Measurements from ENCODE around the gene PLEKHJ1. TPM values are rescaled to one million over a fixed set of nuclear protein-coding genes. Genes with fewer than 3 reads are reported as not detected.

PLEKHJ1 gene
- total and polyA plus RNA-seq, 2 of the 13 experiments (the other 11 are each of a cell fraction or from before 2014, with no cell fraction given) = 70.5 to 130 TPM

DNA sequence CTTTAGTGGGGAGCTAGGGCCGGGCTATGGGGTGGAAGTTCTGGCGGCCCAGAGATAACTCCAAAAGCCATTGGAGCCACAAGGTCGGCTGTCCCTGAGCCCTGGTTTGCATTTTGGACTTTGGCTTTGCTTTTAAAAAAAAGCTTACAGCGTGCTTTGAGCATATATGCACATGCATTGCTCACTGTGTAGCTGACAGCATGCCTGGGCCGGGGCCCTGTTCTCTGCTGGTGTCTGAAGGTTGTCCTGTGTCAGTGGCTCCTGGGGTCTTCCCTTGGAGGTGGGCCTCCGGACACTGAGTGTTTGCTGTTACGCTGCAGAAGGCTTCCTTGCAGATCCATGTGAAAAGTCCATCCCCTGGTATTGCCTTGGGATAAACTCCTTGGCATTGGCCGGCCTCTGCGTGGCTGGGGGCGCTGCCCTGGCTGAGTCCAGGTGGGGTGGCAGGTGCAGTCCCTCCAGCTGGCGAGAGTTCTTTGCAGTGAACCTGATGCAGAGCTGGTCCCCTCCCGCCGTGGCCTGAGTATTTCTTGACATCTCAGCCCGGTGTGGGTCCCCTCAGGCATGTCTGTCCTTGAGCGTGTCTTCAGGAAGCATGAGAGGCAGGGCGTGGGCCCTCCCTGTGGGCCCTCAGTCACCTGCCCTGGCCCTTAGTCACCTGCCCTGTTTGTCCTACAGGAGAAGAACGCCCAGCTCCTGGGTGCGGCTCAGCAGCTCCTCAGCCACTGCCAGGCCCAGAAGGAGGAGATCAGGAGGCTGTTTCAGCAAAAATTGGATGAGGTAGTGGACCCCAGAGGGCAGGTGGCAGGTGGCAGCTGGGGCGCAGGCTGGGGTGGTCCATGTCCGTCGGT, 23.0 kb downstream of the PLEKHJ1 start (continued):
- TF ChIP-seq, protein P1, sequence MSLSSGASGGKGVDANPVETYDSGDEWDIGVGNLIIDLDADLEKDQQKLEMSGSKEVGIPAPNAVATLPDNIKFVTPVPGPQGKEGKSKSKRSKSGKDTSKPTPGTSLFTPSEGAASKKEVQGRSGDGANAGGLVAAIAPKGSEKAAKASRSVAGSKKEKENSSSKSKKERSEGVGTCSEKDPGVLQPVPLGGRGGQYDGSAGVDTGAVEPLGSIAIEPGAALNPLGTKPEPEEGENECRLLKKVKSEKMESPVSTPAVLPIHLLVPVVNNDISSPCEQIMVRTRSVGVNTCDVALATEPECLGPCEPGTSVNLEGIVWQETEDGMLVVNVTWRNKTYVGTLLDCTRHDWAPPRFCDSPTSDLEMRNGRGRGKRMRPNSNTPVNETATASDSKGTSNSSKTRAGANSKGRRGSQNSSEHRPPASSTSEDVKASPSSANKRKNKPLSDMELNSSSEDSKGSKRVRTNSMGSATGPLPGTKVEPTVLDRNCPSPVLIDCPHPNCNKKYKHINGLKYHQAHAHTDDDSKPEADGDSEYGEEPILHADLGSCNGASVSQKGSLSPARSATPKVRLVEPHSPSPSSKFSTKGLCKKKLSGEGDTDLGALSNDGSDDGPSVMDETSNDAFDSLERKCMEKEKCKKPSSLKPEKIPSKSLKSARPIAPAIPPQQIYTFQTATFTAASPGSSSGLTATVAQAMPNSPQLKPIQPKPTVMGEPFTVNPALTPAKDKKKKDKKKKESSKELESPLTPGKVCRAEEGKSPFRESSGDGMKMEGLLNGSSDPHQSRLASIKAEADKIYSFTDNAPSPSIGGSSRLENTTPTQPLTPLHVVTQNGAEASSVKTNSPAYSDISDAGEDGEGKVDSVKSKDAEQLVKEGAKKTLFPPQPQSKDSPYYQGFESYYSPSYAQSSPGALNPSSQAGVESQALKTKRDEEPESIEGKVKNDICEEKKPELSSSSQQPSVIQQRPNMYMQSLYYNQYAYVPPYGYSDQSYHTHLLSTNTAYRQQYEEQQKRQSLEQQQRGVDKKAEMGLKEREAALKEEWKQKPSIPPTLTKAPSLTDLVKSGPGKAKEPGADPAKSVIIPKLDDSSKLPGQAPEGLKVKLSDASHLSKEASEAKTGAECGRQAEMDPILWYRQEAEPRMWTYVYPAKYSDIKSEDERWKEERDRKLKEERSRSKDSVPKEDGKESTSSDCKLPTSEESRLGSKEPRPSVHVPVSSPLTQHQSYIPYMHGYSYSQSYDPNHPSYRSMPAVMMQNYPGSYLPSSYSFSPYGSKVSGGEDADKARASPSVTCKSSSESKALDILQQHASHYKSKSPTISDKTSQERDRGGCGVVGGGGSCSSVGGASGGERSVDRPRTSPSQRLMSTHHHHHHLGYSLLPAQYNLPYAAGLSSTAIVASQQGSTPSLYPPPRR (CRISPR knock-in tag; IDR thresholded peaks at IDR 0.05; ENCODE audit: borderline replicate concordance) = peak; percentile 72; the same call in 1 of the 2 replicates
- no peak for TF ChIP-seq LCORL (IDR thresholded peaks at IDR 0.05)
- TF ChIP-seq LCORL (CRISPR knock-in tag; IDR thresholded peaks at IDR 0.05) = peak; percentile 78; the same call in 1 of the 2 replicates
- TF ChIP-seq ZFP36L1 (CRISPR knock-in tag; IDR thresholded peaks at IDR 0.05) = peak; percentile 97
- no peak; the same call in 1 of the 2 replicates for TF ChIP-seq ZNF660 (CRISPR knock-in tag; IDR thresholded peaks at IDR 0.05; ENCODE audit: borderline replicate concordance, low read depth)
- peak; percentile 76 for TF ChIP-seq ATF7-NPFF (CRISPR knock-in tag; IDR thresholded peaks at IDR 0.05; ENCODE audit: low read depth)
- TF ChIP-seq DMAP1 (CRISPR knock-in tag; IDR thresholded peaks at IDR 0.05) = peak; percentile 66; the same call in 1 of the 2 replicates
- peak; percentile 52; the same call in 1 of the 2 replicates for TF ChIP-seq DR1 (CRISPR knock-in tag; IDR thresholded peaks at IDR 0.05)
- peak; percentile 96 for TF ChIP-seq ZSCAN12 (CRISPR knock-in tag; IDR thresholded peaks at IDR 0.05)
- TF ChIP-seq, protein P2, sequence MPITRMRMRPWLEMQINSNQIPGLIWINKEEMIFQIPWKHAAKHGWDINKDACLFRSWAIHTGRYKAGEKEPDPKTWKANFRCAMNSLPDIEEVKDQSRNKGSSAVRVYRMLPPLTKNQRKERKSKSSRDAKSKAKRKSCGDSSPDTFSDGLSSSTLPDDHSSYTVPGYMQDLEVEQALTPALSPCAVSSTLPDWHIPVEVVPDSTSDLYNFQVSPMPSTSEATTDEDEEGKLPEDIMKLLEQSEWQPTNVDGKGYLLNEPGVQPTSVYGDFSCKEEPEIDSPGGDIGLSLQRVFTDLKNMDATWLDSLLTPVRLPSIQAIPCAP (CRISPR knock-in tag; IDR thresholded peaks at IDR 0.05; ENCODE audit: low read depth) = 0 out of 2 replicates have a peak, but pooled peaks have one; percentile 55
- peak; percentile 76 for TF ChIP-seq GFI1 (CRISPR knock-in tag; IDR thresholded peaks at IDR 0.05; ENCODE audit: borderline replicate concordance)
- TF ChIP-seq, protein P3, sequence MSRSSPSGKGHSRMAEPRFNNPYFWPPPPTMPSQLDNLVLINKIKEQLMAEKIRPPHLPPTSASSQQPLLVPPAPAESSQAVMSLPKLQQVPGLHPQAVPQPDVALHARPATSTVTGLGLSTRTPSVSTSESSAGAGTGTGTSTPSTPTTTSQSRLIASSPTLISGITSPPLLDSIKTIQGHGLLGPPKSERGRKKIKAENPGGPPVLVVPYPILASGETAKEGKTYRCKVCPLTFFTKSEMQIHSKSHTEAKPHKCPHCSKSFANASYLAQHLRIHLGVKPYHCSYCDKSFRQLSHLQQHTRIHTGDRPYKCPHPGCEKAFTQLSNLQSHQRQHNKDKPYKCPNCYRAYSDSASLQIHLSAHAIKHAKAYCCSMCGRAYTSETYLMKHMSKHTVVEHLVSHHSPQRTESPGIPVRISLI (CRISPR knock-in tag; IDR thresholded peaks at IDR 0.05; ENCODE audit: borderline replicate concordance) = peak; percentile 99
- peak; percentile 86 for TF ChIP-seq MEF2D (CRISPR knock-in tag; IDR thresholded peaks at IDR 0.05)
- peak; percentile 60; the same call in 1 of the 2 replicates for TF ChIP-seq ZNF335 (CRISPR knock-in tag; IDR thresholded peaks at IDR 0.05)
- peak; percentile 86; the same call in 1 of the 2 replicates for TF ChIP-seq ZNF616 (CRISPR knock-in tag; IDR thresholded peaks at IDR 0.05; ENCODE audit: low read depth)
- TF ChIP-seq MEIS1 (CRISPR knock-in tag; IDR thresholded peaks at IDR 0.05; ENCODE audit: borderline replicate concordance) = peak; percentile 67; the same call in 1 of the 2 replicates
- TF ChIP-seq, protein P4, sequence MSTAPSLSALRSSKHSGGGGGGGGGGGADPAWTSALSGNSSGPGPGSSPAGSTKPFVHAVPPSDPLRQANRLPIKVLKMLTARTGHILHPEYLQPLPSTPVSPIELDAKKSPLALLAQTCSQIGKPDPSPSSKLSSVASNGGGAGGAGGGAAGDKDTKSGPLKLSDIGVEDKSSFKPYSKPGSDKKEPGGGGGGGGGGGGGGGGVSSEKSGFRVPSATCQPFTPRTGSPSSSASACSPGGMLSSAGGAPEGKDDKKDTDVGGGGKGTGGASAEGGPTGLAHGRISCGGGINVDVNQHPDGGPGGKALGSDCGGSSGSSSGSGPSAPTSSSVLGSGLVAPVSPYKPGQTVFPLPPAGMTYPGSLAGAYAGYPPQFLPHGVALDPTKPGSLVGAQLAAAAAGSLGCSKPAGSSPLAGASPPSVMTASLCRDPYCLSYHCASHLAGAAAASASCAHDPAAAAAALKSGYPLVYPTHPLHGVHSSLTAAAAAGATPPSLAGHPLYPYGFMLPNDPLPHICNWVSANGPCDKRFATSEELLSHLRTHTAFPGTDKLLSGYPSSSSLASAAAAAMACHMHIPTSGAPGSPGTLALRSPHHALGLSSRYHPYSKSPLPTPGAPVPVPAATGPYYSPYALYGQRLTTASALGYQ (CRISPR knock-in tag; IDR thresholded peaks at IDR 0.05) = peak; percentile 81
- TF ChIP-seq, protein P5, sequence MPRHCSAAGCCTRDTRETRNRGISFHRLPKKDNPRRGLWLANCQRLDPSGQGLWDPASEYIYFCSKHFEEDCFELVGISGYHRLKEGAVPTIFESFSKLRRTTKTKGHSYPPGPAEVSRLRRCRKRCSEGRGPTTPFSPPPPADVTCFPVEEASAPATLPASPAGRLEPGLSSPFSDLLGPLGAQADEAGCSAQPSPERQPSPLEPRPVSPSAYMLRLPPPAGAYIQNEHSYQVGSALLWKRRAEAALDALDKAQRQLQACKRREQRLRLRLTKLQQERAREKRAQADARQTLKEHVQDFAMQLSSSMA (CRISPR knock-in tag; IDR thresholded peaks at IDR 0.05) = peak; percentile 89; the same call in 1 of the 2 replicates
- TF ChIP-seq ZSCAN9 (CRISPR knock-in tag; IDR thresholded peaks at IDR 0.05; ENCODE audit: borderline replicate concordance) = peak; percentile 86
